Measurements from ENCODE around the gene CPNE7.

DNA sequence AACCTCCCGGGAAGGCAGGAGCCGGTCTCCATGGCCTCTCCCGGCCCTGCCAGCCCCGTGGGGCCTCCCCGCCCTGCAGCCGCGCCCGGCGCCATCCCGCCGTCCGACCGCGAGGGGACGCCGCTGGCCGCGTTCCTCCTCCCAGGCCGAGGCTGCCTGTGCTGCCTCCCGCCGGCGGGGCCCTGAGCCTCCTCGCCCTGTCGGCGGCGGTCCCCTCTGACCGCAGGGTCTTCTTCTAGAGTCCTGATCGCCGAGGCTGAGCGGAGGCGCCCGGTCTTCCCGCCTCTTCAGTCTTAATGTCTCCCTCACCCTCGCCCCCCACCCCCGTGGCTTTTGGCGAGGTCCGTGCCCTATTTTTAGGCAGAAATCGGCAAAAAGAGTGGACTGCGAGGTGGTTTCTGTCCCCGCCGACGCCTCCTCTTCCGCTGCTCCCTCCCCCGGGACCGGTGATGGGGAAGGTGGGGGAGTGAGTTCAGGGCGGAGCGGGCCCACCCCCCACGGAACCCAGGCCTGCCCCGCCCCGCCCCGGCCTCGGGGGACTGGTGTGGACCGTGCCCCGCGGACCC lies 794 bp upstream of the CPNE7 start:
- TF ChIP-seq, protein P1, sequence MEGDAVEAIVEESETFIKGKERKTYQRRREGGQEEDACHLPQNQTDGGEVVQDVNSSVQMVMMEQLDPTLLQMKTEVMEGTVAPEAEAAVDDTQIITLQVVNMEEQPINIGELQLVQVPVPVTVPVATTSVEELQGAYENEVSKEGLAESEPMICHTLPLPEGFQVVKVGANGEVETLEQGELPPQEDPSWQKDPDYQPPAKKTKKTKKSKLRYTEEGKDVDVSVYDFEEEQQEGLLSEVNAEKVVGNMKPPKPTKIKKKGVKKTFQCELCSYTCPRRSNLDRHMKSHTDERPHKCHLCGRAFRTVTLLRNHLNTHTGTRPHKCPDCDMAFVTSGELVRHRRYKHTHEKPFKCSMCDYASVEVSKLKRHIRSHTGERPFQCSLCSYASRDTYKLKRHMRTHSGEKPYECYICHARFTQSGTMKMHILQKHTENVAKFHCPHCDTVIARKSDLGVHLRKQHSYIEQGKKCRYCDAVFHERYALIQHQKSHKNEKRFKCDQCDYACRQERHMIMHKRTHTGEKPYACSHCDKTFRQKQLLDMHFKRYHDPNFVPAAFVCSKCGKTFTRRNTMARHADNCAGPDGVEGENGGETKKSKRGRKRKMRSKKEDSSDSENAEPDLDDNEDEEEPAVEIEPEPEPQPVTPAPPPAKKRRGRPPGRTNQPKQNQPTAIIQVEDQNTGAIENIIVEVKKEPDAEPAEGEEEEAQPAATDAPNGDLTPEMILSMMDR (conservative IDR thresholded peaks at IDR 0.05 in 1 of 2, IDR thresholded peaks at IDR 0.05 in 1 of 2; ENCODE audit: extremely low read depth in 1 of 2, insufficient read depth in 1 of 2, low read depth in 1 of 2, low read length in 2 of 2): peak; percentile 64 to 67
- no peak for TF ChIP-seq EZH2 (IDR thresholded peaks at IDR 0.05; ENCODE audit: borderline replicate concordance, low read length)

All from mammary epithelial cell (primary cell).